Activated naive CD4-positive, alpha-beta T cell treated with anti-CD3 and anti-CD28 coated beads for 36 hours (primary cell): ENCODE results near the gene SRP9. TPM values are rescaled to one million over a fixed set of nuclear protein-coding genes. Genes with fewer than 3 reads are reported as not detected.
A peak's percentile ranks its signal among the peaks of the same experiment; 100 is the strongest.

ENCODE experiments used
- CTCF ChIA-PET: fragments of 350-600 bp; sonication (Branson Sonifier 250); formaldehyde crosslinking; loops from one replicate; lab custom pipeline; 2021; ENCODE audit warnings: antibody characterized with exemption; lab: Charles Lee
- DNase-seq: peaks from one replicate; pipeline ENCODE4 v3.0.0-alpha.2; 2020
- H3K27ac Mint-ChIP-seq: one replicate; pipeline ENCODE4 v1.8.0; 2021; ENCODE audit warnings: mild to moderate bottlenecking, mixed read lengths
- H3K27me3 Mint-ChIP-seq: one replicate; pipeline ENCODE4 v1.8.0; 2021; ENCODE audit warnings: low read depth, mixed read lengths
- H3K36me3 Mint-ChIP-seq: one replicate; pipeline ENCODE4 v1.8.0; 2021; ENCODE audit warnings: low read depth, mixed read lengths
- H3K4me1 Mint-ChIP-seq: one replicate; pipeline ENCODE4 v1.8.0; 2021; ENCODE audit warnings: low read depth, mixed read lengths
- H3K4me3 Mint-ChIP-seq: one replicate; pipeline ENCODE4 v1.8.0; 2021; ENCODE audit warnings: mild to moderate bottlenecking, moderate library complexity, mixed read lengths
- H3K9me3 Mint-ChIP-seq: one replicate; pipeline ENCODE4 v1.8.0; 2021; ENCODE audit warnings: mixed read lengths
- intact Hi-C: fragments of 100-400 bp; cut with micrococcal nuclease; formaldehyde crosslinking; loops from one replicate; pipeline ENCODE4 v1.15.1; 2023
- total RNA-seq, 2 experiments: library from RNA; stranded (reverse); gene quantifications; one replicate each; pipeline ENCODE4 v1.2.3, GENCODE V29; 2021

SRP9 gene
- 100 to 1,000 TPM; 356 to 363 TPM for total RNA-seq

GRCh38 chr1:225777583-225778336, at the start of gene SRP9:
SRP9 (plus strand) TSS chr1:225777826; CDS start chr1:225777941, 115 bp downstream.
- Mint-ChIP-seq H3K4me1 (peaks cover 32% of the 10 kb centered on the region), H3K27me3 (no peaks in the 10 kb centered on the region), H3K9me3 (peaks cover 3% of the 10 kb centered on the region), H3K27ac (no peak within 1 kb of the TSS), H3K4me3 (no peak within 1 kb of the TSS), H3K36me3 (peaks cover 22% of the 10 kb centered on the region)
- intact Hi-C loops: loop anchor here (1.0 to 5.0 kb wide), 16 partner anchors 33 to 410 kb away; partner anchors contain the start of genes ACBD3, ENAH, EPHX1 and H3-3A
- CTCF ChIA-PET: interaction anchor here (0.6 to 2.7 kb wide), 28 partner anchors 8 to 555 kb away, joined by 3 to 17 read pairs (median 4); partner anchors contain the start of genes EPHX1, PYCR2 and TMEM63A
- DNase-seq: peak; percentile 99

GRCh38 chr1:225731491-225731890, 46.1 kb upstream of the SRP9 start:
- H3K36me3 Mint-ChIP-seq: no peaks in the 10 kb centered on the region
- no peaks in the 10 kb centered on the region for H3K4me1 Mint-ChIP-seq
- CTCF ChIA-PET: interaction anchor here (0.6 to 0.7 kb wide), 2 partner anchors 169 to 242 kb away, joined by 3 read pairs; no protein-coding TSS in a partner anchor
- intact Hi-C loops: no loop called here
- H3K4me3 Mint-ChIP-seq: no peak overlapping the region
- no peak overlapping the region for H3K27ac Mint-ChIP-seq
- H3K9me3 Mint-ChIP-seq: no peaks in the 10 kb centered on the region
- H3K27me3 Mint-ChIP-seq: no peaks in the 10 kb centered on the region
- no peak for DNase-seq

- Mint-ChIP-seq H3K27me3 (no peaks in the 10 kb centered on the region), H3K4me3 (no peak overlapping the region), H3K4me1 (no peaks in the 10 kb centered on the region), H3K27ac (no peak overlapping the region), H3K36me3 (no peaks in the 10 kb centered on the region), H3K9me3 (no peaks in the 10 kb centered on the region)
- DNase-seq: no peak
- intact Hi-C loops: no loop called here
- CTCF ChIA-PET: no interaction called here
These were observed 44.4 kb upstream of the SRP9 start for GRCh38 chr1:225733254-225733653.

- Mint-ChIP-seq H3K4me1 (no peaks in the 10 kb centered on the region), H3K27ac (no peak overlapping the region), H3K4me3 (no peak overlapping the region), H3K36me3 (no peaks in the 10 kb centered on the region), H3K9me3 (no peaks in the 10 kb centered on the region), H3K27me3 (no peaks in the 10 kb centered on the region)
- DNase-seq: no peak
- intact Hi-C loops: no loop called here
- CTCF ChIA-PET: no interaction called here
These were observed 42.1 kb upstream of the SRP9 start for GRCh38 chr1:225735252-225736149.

GRCh38 chr1:225736437-225737098, 41.1 kb upstream of the SRP9 start:
- no peaks in the 10 kb centered on the region for H3K9me3 Mint-ChIP-seq
- CTCF ChIA-PET: interaction anchor here (1.0 kb wide), 1 partner anchor 88 kb away, joined by 3 read pairs; no protein-coding TSS in a partner anchor
- no peak overlapping the region for H3K27ac Mint-ChIP-seq
- H3K36me3 Mint-ChIP-seq: no peaks in the 10 kb centered on the region
- no peaks in the 10 kb centered on the region for H3K4me1 Mint-ChIP-seq
- H3K4me3 Mint-ChIP-seq: no peak overlapping the region
- no peaks in the 10 kb centered on the region for H3K27me3 Mint-ChIP-seq
- DNase-seq: no peak
- intact Hi-C loops: no loop called here

GRCh38 chr1:225737161-225737560, 40.5 kb upstream of the SRP9 start:
- DNase-seq: no peak
- Mint-ChIP-seq H3K4me3 (no peak overlapping the region), H3K4me1 (no peaks in the 10 kb centered on the region), H3K9me3 (no peaks in the 10 kb centered on the region), H3K27me3 (no peaks in the 10 kb centered on the region), H3K27ac (no peak overlapping the region), H3K36me3 (no peaks in the 10 kb centered on the region)
- CTCF ChIA-PET: interaction anchor here (1.0 kb wide), 1 partner anchor 88 kb away, joined by 3 read pairs; no protein-coding TSS in a partner anchor
- intact Hi-C loops: no loop called here

GRCh38 chr1:225737866-225738265, 39.8 kb upstream of the SRP9 start:
- H3K27ac Mint-ChIP-seq: no peak overlapping the region
- intact Hi-C loops: no loop called here
- no peaks in the 10 kb centered on the region for H3K27me3 Mint-ChIP-seq
- H3K9me3 Mint-ChIP-seq: no peaks in the 10 kb centered on the region
- CTCF ChIA-PET: no interaction called here
- peaks cover 1% of the 10 kb centered on the region for H3K36me3 Mint-ChIP-seq
- no peak overlapping the region for H3K4me3 Mint-ChIP-seq
- no peak for DNase-seq
- H3K4me1 Mint-ChIP-seq: no peaks in the 10 kb centered on the region

GRCh38 chr1:225738763-225739162, 38.9 kb upstream of the SRP9 start:
- Mint-ChIP-seq H3K36me3 (peaks cover 1% of the 10 kb centered on the region), H3K27me3 (no peaks in the 10 kb centered on the region), H3K4me1 (no peaks in the 10 kb centered on the region), H3K4me3 (no peak overlapping the region), H3K9me3 (no peaks in the 10 kb centered on the region), H3K27ac (no peak overlapping the region)
- intact Hi-C loops: no loop called here
- CTCF ChIA-PET: no interaction called here
- DNase-seq: no peak

- CTCF ChIA-PET: interaction anchor here (1.4 kb wide), 1 partner anchor 259 kb away, joined by 3 read pairs; no protein-coding TSS in a partner anchor
- peaks cover 1% of the 10 kb centered on the region for H3K36me3 Mint-ChIP-seq
- H3K27me3 Mint-ChIP-seq: no peaks in the 10 kb centered on the region
These were observed 38.0 kb upstream of the SRP9 start for GRCh38 chr1:225739542-225740107.

GRCh38 chr1:225744745-225745144, 32.9 kb upstream of the SRP9 start:
- DNase-seq: no peak
- Mint-ChIP-seq H3K36me3 (peaks cover 1% of the 10 kb centered on the region), H3K27ac (no peak overlapping the region), H3K27me3 (no peaks in the 10 kb centered on the region), H3K4me1 (no peaks in the 10 kb centered on the region), H3K4me3 (no peak overlapping the region), H3K9me3 (no peaks in the 10 kb centered on the region)
- intact Hi-C loops: no loop called here
- CTCF ChIA-PET: no interaction called here

More at GRCh38 chr1:225739542-225740107, 38.0 kb upstream of the SRP9 start:
- Mint-ChIP-seq H3K4me3 (no peak overlapping the region), H3K4me1 (no peaks in the 10 kb centered on the region), H3K9me3 (no peaks in the 10 kb centered on the region), H3K27ac (no peak overlapping the region)
- no peak for DNase-seq
- intact Hi-C loops: no loop called here

GRCh38 chr1:225745273-225745672, 32.4 kb upstream of the SRP9 start:
- peaks cover 1% of the 10 kb centered on the region for H3K36me3 Mint-ChIP-seq
- no peak for DNase-seq
- H3K27me3 Mint-ChIP-seq: no peaks in the 10 kb centered on the region
- H3K9me3 Mint-ChIP-seq: no peaks in the 10 kb centered on the region
- H3K4me3 Mint-ChIP-seq: no peak overlapping the region
- peak overlapping the region; percentile 26 for H3K27ac Mint-ChIP-seq
- intact Hi-C loops: no loop called here
- no peaks in the 10 kb centered on the region for H3K4me1 Mint-ChIP-seq
- CTCF ChIA-PET: no interaction called here
